Measurements from ENCODE around the gene VRK2. TPM values are rescaled to one million over a fixed set of nuclear protein-coding genes. Genes with fewer than 3 reads are reported as not detected.

Gene VRK2
- polyA plus RNA-seq, 1 donor from 2014 or later: 0.45 TPM

GRCh38 chr2:58065248-58065647, 18.6 kb downstream of the VRK2 start:
- no peak overlapping the region for H3K27ac ChIP-seq (ENCODE audit: low read length)
- H3K27me3 ChIP-seq (ENCODE audit: insufficient read depth, low read depth, low read length): no peaks in the 10 kb centered on the region
- H3K4me2 ChIP-seq (ENCODE audit: low read length): no peak overlapping the region
- H3K9me3 ChIP-seq (ENCODE audit: low read length): peaks cover 3% of the 10 kb centered on the region
- no peak overlapping the region for H3K4me3 ChIP-seq (ENCODE audit: low read length)
- H3K9me2 ChIP-seq (ENCODE audit: insufficient read depth, low read length): no peaks in the 10 kb centered on the region
- no peaks in the 10 kb centered on the region for H3F3A ChIP-seq (ENCODE audit: insufficient read depth, low read length, poor library complexity, severe bottlenecking)
- no peak overlapping the region for H3K9ac ChIP-seq (ENCODE audit: low read length)
- no peak for TF ChIP-seq RAD21 (conservative IDR thresholded peaks at IDR 0.05)
- no peak for TF ChIP-seq SMC3 (conservative IDR thresholded peaks at IDR 0.05; ENCODE audit: poor library complexity)
- no peak for TF ChIP-seq MXI1 (conservative IDR thresholded peaks at IDR 0.05; ENCODE audit: poor library complexity, severe bottlenecking)
- TF ChIP-seq POLR2AphosphoS5 (IDR thresholded peaks at IDR 0.05): no peak
- TF ChIP-seq EP300 (conservative IDR thresholded peaks at IDR 0.05; ENCODE audit: poor library complexity, severe bottlenecking): no peak
- no peak for TF ChIP-seq TAF1 (IDR thresholded peaks at IDR 0.05; ENCODE audit: low read depth)
- no peak for TF ChIP-seq EZH2 (IDR thresholded peaks at IDR 0.05; ENCODE audit: borderline replicate concordance, insufficient read depth, low read length, poor library complexity, severe bottlenecking)
- TF ChIP-seq, protein P1, sequence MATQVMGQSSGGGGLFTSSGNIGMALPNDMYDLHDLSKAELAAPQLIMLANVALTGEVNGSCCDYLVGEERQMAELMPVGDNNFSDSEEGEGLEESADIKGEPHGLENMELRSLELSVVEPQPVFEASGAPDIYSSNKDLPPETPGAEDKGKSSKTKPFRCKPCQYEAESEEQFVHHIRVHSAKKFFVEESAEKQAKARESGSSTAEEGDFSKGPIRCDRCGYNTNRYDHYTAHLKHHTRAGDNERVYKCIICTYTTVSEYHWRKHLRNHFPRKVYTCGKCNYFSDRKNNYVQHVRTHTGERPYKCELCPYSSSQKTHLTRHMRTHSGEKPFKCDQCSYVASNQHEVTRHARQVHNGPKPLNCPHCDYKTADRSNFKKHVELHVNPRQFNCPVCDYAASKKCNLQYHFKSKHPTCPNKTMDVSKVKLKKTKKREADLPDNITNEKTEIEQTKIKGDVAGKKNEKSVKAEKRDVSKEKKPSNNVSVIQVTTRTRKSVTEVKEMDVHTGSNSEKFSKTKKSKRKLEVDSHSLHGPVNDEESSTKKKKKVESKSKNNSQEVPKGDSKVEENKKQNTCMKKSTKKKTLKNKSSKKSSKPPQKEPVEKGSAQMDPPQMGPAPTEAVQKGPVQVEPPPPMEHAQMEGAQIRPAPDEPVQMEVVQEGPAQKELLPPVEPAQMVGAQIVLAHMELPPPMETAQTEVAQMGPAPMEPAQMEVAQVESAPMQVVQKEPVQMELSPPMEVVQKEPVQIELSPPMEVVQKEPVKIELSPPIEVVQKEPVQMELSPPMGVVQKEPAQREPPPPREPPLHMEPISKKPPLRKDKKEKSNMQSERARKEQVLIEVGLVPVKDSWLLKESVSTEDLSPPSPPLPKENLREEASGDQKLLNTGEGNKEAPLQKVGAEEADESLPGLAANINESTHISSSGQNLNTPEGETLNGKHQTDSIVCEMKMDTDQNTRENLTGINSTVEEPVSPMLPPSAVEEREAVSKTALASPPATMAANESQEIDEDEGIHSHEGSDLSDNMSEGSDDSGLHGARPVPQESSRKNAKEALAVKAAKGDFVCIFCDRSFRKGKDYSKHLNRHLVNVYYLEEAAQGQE (IDR thresholded peaks at IDR 0.05; ENCODE audit: borderline replicate concordance): no peak
- no peak for TF ChIP-seq CTCF (IDR thresholded peaks at IDR 0.05; ENCODE audit: poor library complexity, severe bottlenecking)
- no peaks in the 10 kb centered on the region for H3K36me3 ChIP-seq (ENCODE audit: insufficient read depth, low read length)
- no peaks in the 10 kb centered on the region for H3K79me2 ChIP-seq (replicated peaks; ENCODE audit: insufficient read depth, low read length)
- H2AFZ ChIP-seq (ENCODE audit: low read depth, low read length): no peak overlapping the region
- H4K20me1 ChIP-seq (ENCODE audit: insufficient read depth): no peaks in the 10 kb centered on the region

GRCh38 chr2:58067001-58067400, 20.4 kb downstream of the VRK2 start:
- H3K9ac ChIP-seq (ENCODE audit: low read length): no peak overlapping the region
- H4K20me1 ChIP-seq (ENCODE audit: insufficient read depth): no peaks in the 10 kb centered on the region
- H3K9me3 ChIP-seq (ENCODE audit: low read length): peaks cover 3% of the 10 kb centered on the region
- no peak overlapping the region for H3K27ac ChIP-seq (ENCODE audit: low read length)
- no peaks in the 10 kb centered on the region for H3K9me2 ChIP-seq (ENCODE audit: insufficient read depth, low read length)
- no peaks in the 10 kb centered on the region for H3K36me3 ChIP-seq (ENCODE audit: insufficient read depth, low read length)
- no peaks in the 10 kb centered on the region for H3K27me3 ChIP-seq (ENCODE audit: insufficient read depth, low read depth, low read length)
- no peaks in the 10 kb centered on the region for H3K79me2 ChIP-seq (replicated peaks; ENCODE audit: insufficient read depth, low read length)
- no peak overlapping the region for H3K4me2 ChIP-seq (ENCODE audit: low read length)
- no peak for TF ChIP-seq RAD21 (conservative IDR thresholded peaks at IDR 0.05)
- TF ChIP-seq EZH2 (IDR thresholded peaks at IDR 0.05; ENCODE audit: borderline replicate concordance, insufficient read depth, low read length, poor library complexity, severe bottlenecking): no peak
- TF ChIP-seq TAF1 (IDR thresholded peaks at IDR 0.05; ENCODE audit: low read depth): no peak
- no peak for TF ChIP-seq MXI1 (conservative IDR thresholded peaks at IDR 0.05; ENCODE audit: poor library complexity, severe bottlenecking)
- no peak for TF ChIP-seq EP300 (conservative IDR thresholded peaks at IDR 0.05; ENCODE audit: poor library complexity, severe bottlenecking)
- TF ChIP-seq CTCF (IDR thresholded peaks at IDR 0.05; ENCODE audit: poor library complexity, severe bottlenecking): no peak
- TF ChIP-seq SMC3 (conservative IDR thresholded peaks at IDR 0.05; ENCODE audit: poor library complexity): no peak
- no peak for TF ChIP-seq POLR2AphosphoS5 (IDR thresholded peaks at IDR 0.05)
- TF ChIP-seq, protein P1 (IDR thresholded peaks at IDR 0.05; ENCODE audit: borderline replicate concordance): no peak
- no peaks in the 10 kb centered on the region for H3F3A ChIP-seq (ENCODE audit: insufficient read depth, low read length, poor library complexity, severe bottlenecking)
- H3K4me3 ChIP-seq (ENCODE audit: low read length): no peak overlapping the region
- no peak overlapping the region for H2AFZ ChIP-seq (ENCODE audit: low read depth, low read length)
